ENCODE results near the gene ATP6V1E1.

The ATP6V1E1 gene

GRCh38 chr22:17549183-17549582 lies 79.4 kb downstream of the ATP6V1E1 start:
- Histone ChIP-seq H3K4me2 (ENCODE audit: low read depth, low read length, poor library complexity, severe bottlenecking) (no peak overlapping the region), H3K9me2 (replicated peaks; ENCODE audit: low read depth, low read length) (no peaks in the 10 kb centered on the region), H2AFZ (ENCODE audit: low read length) (no peak overlapping the region), H3F3A (ENCODE audit: low read depth) (no peaks in the 10 kb centered on the region), H3K9me3 (ENCODE audit: insufficient read depth, low read depth, low read length) (no peaks in the 10 kb centered on the region), H3K36me3 (ENCODE audit: insufficient read depth, low read length) (no peaks in the 10 kb centered on the region), H4K20me1 (ENCODE audit: insufficient read depth, low read length, poor library complexity, severe bottlenecking) (no peaks in the 10 kb centered on the region), H3K79me2 (ENCODE audit: insufficient read depth, low read length) (no peaks in the 10 kb centered on the region), H3K4me3 (ENCODE audit: low read length, poor library complexity, severe bottlenecking) (no peak overlapping the region), H3K4me1 (ENCODE audit: insufficient read depth, low read length, poor library complexity, severe bottlenecking) (no peaks in the 10 kb centered on the region), H3K9ac (ENCODE audit: low read depth, low read length, poor library complexity, severe bottlenecking) (no peak overlapping the region), H3K27me3 (ENCODE audit: insufficient read depth, low read length, poor library complexity, severe bottlenecking) (no peaks in the 10 kb centered on the region)
- TF ChIP-seq EZH2phosphoT487 (IDR thresholded peaks at IDR 0.05; ENCODE audit: borderline replicate concordance), result no peak
- TF ChIP-seq CTCF (conservative IDR thresholded peaks at IDR 0.05; ENCODE audit: low read length), result no peak

- H3K36me3 ChIP-seq (ENCODE audit: insufficient read depth, low read length), result no peaks in the 10 kb centered on the region
- H3K27me3 ChIP-seq (ENCODE audit: insufficient read depth, low read length, poor library complexity, severe bottlenecking), result no peaks in the 10 kb centered on the region
- no peak overlapping the region for H3K4me3 ChIP-seq (ENCODE audit: low read length, poor library complexity, severe bottlenecking)
- no peaks in the 10 kb centered on the region for H3K9me2 ChIP-seq (replicated peaks; ENCODE audit: low read depth, low read length)
- no peak overlapping the region for H3K4me2 ChIP-seq (ENCODE audit: low read depth, low read length, poor library complexity, severe bottlenecking)
- H3K9me3 ChIP-seq (ENCODE audit: insufficient read depth, low read depth, low read length), result no peaks in the 10 kb centered on the region
- no peaks in the 10 kb centered on the region for H4K20me1 ChIP-seq (ENCODE audit: insufficient read depth, low read length, poor library complexity, severe bottlenecking)
- TF ChIP-seq CTCF (conservative IDR thresholded peaks at IDR 0.05; ENCODE audit: low read length) (no peak), EZH2phosphoT487 (IDR thresholded peaks at IDR 0.05; ENCODE audit: borderline replicate concordance) (no peak)
- H2AFZ ChIP-seq (ENCODE audit: low read length), result no peak overlapping the region
- H3K9ac ChIP-seq (ENCODE audit: low read depth, low read length, poor library complexity, severe bottlenecking), result no peak overlapping the region
- H3K4me1 ChIP-seq (ENCODE audit: insufficient read depth, low read length, poor library complexity, severe bottlenecking), result no peaks in the 10 kb centered on the region
- no peaks in the 10 kb centered on the region for H3F3A ChIP-seq (ENCODE audit: low read depth)
- no peaks in the 10 kb centered on the region for H3K79me2 ChIP-seq (ENCODE audit: insufficient read depth, low read length)
Measured at GRCh38 chr22:17548756-17549035, 79.9 kb downstream of the ATP6V1E1 start.

- TF ChIP-seq EZH2phosphoT487 (IDR thresholded peaks at IDR 0.05; ENCODE audit: borderline replicate concordance), result no peak
- TF ChIP-seq CTCF (conservative IDR thresholded peaks at IDR 0.05; ENCODE audit: low read length), result no peak
- H3K79me2 ChIP-seq (ENCODE audit: insufficient read depth, low read length), result no peaks in the 10 kb centered on the region
- H3K4me2 ChIP-seq (ENCODE audit: low read depth, low read length, poor library complexity, severe bottlenecking), result no peak overlapping the region
- no peaks in the 10 kb centered on the region for H3K9me3 ChIP-seq (ENCODE audit: insufficient read depth, low read depth, low read length)
- no peaks in the 10 kb centered on the region for H3K9me2 ChIP-seq (replicated peaks; ENCODE audit: low read depth, low read length)
- H4K20me1 ChIP-seq (ENCODE audit: insufficient read depth, low read length, poor library complexity, severe bottlenecking), result no peaks in the 10 kb centered on the region
- H3F3A ChIP-seq (ENCODE audit: low read depth), result no peaks in the 10 kb centered on the region
- H3K9ac ChIP-seq (ENCODE audit: low read depth, low read length, poor library complexity, severe bottlenecking), result no peak overlapping the region
- H3K36me3 ChIP-seq (ENCODE audit: insufficient read depth, low read length), result no peaks in the 10 kb centered on the region
- H2AFZ ChIP-seq (ENCODE audit: low read length), result no peak overlapping the region
- H3K4me3 ChIP-seq (ENCODE audit: low read length, poor library complexity, severe bottlenecking), result no peak overlapping the region
- no peaks in the 10 kb centered on the region for H3K4me1 ChIP-seq (ENCODE audit: insufficient read depth, low read length, poor library complexity, severe bottlenecking)
- H3K27me3 ChIP-seq (ENCODE audit: insufficient read depth, low read length, poor library complexity, severe bottlenecking), result no peaks in the 10 kb centered on the region
Measured at GRCh38 chr22:17548010-17548755, 80.4 kb downstream of the ATP6V1E1 start.

All from Loucy (cell line).